Measurements from ENCODE around the gene MCOLN2.

Gene MCOLN2

GRCh38 chr1:84890566-84890965 is 106.3 kb downstream of the MCOLN2 start:
- DNase-seq = no peak

GRCh38 chr1:84889437-84889836 is 107.5 kb downstream of the MCOLN2 start:
- no peak for DNase-seq

- no peak for DNase-seq
Measured at GRCh38 chr1:84888753-84889152, 108.2 kb downstream of the MCOLN2 start.

- DNase-seq = no peak
Measured at GRCh38 chr1:84887261-84887934, 109.5 kb downstream of the MCOLN2 start.

GRCh38 chr1:84885469-84885868 is 111.4 kb downstream of the MCOLN2 start:
- DNase-seq = no peak

GRCh38 chr1:84884671-84885389 is 112.1 kb downstream of the MCOLN2 start:
- DNase-seq = no peak

GRCh38 chr1:84883286-84883685 is 113.6 kb downstream of the MCOLN2 start:
- DNase-seq = no peak

- no peak for DNase-seq
Measured at GRCh38 chr1:84877592-84877991, 119.3 kb downstream of the MCOLN2 start.

GRCh38 chr1:84876353-84876752 is 120.6 kb downstream of the MCOLN2 start:
- DNase-seq = no peak

Data from NCI-H1417 treated with DMSO at 0.1 percent for 48 hours (cell line).